Stimulated activated CD4-positive, alpha-beta T cell treated with anti-CD3 and anti-CD28 coated beads, TNF-alpha, amount 100 ng/mL, for 24 hours (primary cell): Measurements from ENCODE around the gene KCNJ15.

Experiments
- DNase-seq, 3 experiments: peaks; one replicate each; pipeline ENCODE4 v3.0.0-alpha.2; 2020; ENCODE audit warnings: low read depth in 3 of 3

The KCNJ15 gene

DNA sequence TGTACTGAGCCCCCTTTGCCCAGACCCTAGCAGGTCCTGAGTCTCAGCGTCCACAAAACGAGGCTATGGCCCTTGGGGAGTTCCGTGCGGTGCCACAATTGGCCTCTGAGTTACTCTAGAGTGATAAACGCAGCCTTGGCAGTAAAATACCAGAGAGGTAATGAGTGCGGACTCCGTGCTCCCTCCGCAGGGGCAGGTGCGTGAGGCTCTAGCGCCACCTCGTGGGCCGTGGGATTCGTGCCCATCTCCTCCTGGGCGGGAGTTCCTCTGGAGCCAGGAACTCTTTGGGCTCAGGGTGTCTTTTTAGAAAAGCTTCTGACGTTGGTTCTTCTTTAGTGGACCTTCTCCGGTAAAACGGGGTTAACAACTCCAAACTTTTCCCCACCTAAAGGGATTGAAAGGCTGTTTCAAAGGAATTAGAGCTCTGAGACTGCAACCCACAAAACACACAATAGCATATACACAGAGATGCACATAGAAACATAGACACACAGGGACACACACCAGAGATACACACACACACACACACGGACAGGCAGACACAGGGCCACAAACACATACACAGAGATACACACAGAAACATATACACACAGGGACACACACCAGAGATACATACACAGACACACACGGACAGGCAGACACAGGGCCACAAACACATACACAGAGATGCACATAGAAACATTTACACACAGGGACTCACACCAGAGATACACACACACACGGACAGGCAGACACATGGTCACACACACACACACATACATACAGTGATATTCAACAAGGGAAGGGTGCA, 99.4 kb downstream of the KCNJ15 start:
- DNase-seq: peak; percentile 52 to 75 (median 64)
